ENCODE data around the gene SPRED1.

The SPRED1 gene

DNA sequence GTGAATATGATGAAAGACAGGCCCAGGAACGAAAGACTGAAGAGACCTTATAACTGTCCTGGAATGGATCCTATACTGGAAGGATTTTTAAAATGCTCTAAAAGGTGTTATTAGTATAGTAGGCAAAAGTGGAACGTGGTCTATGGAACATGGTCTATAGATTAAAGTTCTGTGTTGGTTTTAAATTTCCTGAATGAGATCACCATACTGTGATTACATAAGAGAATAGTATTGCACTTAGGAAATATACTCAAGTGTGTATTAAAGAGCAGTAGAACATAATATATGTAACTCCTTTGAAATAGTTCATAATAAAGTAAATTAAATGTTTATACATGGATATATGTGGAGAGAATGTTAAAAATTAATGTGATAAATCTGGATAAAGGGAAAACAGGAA lies 68.2 kb downstream of the SPRED1 start:
- Histone ChIP-seq H3K27me3 (ENCODE audit: control insufficient read depth, insufficient read depth, low read length) (no peaks in the 10 kb centered on the region), H3K9me3 (replicated peaks; ENCODE audit: low read length) (no peaks in the 10 kb centered on the region), H3K9ac (ENCODE audit: low read depth, low read length) (no peak overlapping the region), H3K4me1 (ENCODE audit: control insufficient read depth, insufficient read depth, low read length) (peaks cover 7% of the 10 kb centered on the region), H3K36me3 (ENCODE audit: insufficient read depth, low read length) (peaks cover 35% of the 10 kb centered on the region), H3K4me3 (ENCODE audit: low read length) (no peak overlapping the region), H3K4me2 (ENCODE audit: low read length) (no peak overlapping the region)

DNA sequence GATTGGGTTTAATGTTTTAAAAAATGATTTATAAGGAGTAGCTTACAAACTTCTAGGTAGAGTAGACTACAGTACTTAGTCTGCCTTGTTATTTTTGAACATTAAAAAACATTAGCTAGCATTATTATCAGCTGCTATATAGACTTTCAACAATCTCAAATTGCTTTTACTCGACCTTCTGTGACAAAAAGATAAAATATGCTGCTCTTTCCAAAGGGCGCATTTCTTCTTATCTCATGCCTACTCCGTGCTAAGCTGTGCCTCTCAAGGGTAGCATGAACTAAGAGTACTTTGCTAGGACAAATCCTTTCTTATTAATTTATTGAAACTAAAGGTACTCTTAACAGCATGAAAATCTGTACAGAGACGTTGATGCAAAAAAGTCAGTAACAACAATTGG lies 71.3 kb downstream of the SPRED1 start:
- H3K9me3 ChIP-seq (replicated peaks; ENCODE audit: low read length): no peaks in the 10 kb centered on the region
- no peaks in the 10 kb centered on the region for H3K27me3 ChIP-seq (ENCODE audit: control insufficient read depth, insufficient read depth, low read length)
- no peak overlapping the region for H3K4me2 ChIP-seq (ENCODE audit: low read length)
- no peak overlapping the region for H3K9ac ChIP-seq (ENCODE audit: low read depth, low read length)
- H3K4me3 ChIP-seq (ENCODE audit: low read length): no peak overlapping the region
- peaks cover 62% of the 10 kb centered on the region for H3K36me3 ChIP-seq (ENCODE audit: insufficient read depth, low read length)
- H3K4me1 ChIP-seq (ENCODE audit: control insufficient read depth, insufficient read depth, low read length): peaks cover 4% of the 10 kb centered on the region

DNA sequence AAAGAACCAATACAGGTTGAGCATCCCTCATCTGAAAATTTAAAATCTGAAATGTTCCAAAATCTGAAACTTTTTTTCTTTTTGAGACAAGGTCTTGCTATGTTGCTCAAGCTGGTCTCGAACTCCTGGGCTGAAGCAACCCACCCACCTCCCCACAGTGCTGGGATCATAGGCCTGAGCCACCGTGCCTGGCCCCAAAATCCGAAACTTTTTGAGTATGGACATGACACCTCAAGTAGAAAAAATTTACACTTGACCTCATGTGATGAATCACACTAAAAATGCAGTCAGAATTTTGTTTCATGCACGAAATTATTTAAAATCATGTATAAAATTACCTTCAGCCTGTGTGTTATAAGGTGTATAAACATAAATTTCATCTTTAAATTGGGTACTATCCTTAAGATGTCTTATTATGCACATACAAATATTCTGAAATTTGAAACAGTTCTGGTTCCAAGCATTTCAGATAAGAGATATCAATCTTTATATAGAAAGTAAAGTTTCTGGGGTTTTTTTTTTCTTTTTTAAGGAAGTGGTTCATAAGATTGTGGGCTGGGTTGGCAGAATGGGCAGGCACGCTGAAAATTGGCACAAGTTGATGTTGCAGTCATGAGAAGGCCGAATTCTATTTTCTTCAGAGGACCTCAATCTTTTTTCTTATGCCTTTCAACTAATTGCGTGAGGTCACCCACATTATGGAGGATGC lies 72.5 kb downstream of the SPRED1 start:
- peaks cover 4% of the 10 kb centered on the region for H3K4me1 ChIP-seq (ENCODE audit: control insufficient read depth, insufficient read depth, low read length)
- no peaks in the 10 kb centered on the region for H3K9me3 ChIP-seq (replicated peaks; ENCODE audit: low read length)
- no peaks in the 10 kb centered on the region for H3K27me3 ChIP-seq (ENCODE audit: control insufficient read depth, insufficient read depth, low read length)
- peaks cover 60% of the 10 kb centered on the region for H3K36me3 ChIP-seq (ENCODE audit: insufficient read depth, low read length)
- no peak overlapping the region for H3K4me3 ChIP-seq (ENCODE audit: low read length)
- no peak overlapping the region for H3K4me2 ChIP-seq (ENCODE audit: low read length)
- H3K9ac ChIP-seq (ENCODE audit: low read depth, low read length): no peak overlapping the region

DNA sequence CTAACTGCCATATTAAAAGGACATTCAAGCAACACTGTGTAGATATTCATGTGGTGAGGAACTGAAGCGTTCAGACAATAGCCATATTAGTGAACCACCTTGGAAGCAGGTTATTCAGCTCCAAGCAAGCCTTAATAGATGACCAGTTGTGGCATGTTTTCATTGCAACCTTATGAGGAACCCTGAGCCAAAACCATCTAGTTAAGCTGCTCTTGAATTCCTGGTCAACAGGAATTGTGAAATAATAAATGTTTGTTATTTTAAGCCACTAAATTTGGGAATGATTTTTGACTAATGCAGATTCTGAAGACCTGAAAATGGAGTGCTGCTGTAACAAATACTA lies 73.0 kb downstream of the SPRED1 start:
- H3K9ac ChIP-seq (ENCODE audit: low read depth, low read length): no peak overlapping the region
- H3K27me3 ChIP-seq (ENCODE audit: control insufficient read depth, insufficient read depth, low read length): no peaks in the 10 kb centered on the region
- H3K4me1 ChIP-seq (ENCODE audit: control insufficient read depth, insufficient read depth, low read length): peaks cover 3% of the 10 kb centered on the region
- H3K9me3 ChIP-seq (replicated peaks; ENCODE audit: low read length): no peaks in the 10 kb centered on the region
- no peak overlapping the region for H3K4me2 ChIP-seq (ENCODE audit: low read length)
- H3K4me3 ChIP-seq (ENCODE audit: low read length): no peak overlapping the region
- H3K36me3 ChIP-seq (ENCODE audit: insufficient read depth, low read length): peaks cover 60% of the 10 kb centered on the region

DNA sequence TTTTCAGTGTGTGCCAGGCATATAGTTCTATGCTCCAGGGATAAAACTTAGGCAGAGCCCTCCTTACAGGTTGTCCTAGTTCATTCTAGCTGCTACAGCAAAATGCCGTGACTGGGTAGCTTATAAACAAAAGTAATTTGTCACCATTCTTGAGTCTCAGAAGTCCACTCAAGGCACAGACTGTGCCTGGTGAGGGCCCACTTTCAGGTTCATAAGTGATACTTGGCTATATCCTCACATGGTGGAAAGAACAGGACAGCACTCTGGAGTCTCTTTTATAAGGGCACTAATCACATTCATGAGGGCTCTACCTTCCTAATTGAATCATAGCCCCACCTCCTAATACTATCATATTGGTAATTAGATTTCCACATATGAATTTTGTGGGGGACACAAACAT lies 80.1 kb downstream of the SPRED1 start:
- H3K4me1 ChIP-seq (ENCODE audit: control insufficient read depth, insufficient read depth, low read length): no peaks in the 10 kb centered on the region
- H3K36me3 ChIP-seq (ENCODE audit: insufficient read depth, low read length): peaks cover 32% of the 10 kb centered on the region
- H3K27me3 ChIP-seq (ENCODE audit: control insufficient read depth, insufficient read depth, low read length): no peaks in the 10 kb centered on the region
- H3K9ac ChIP-seq (ENCODE audit: low read depth, low read length): no peak overlapping the region
- H3K9me3 ChIP-seq (replicated peaks; ENCODE audit: low read length): no peaks in the 10 kb centered on the region
- no peak overlapping the region for H3K4me3 ChIP-seq (ENCODE audit: low read length)
- no peak overlapping the region for H3K4me2 ChIP-seq (ENCODE audit: low read length)

DNA sequence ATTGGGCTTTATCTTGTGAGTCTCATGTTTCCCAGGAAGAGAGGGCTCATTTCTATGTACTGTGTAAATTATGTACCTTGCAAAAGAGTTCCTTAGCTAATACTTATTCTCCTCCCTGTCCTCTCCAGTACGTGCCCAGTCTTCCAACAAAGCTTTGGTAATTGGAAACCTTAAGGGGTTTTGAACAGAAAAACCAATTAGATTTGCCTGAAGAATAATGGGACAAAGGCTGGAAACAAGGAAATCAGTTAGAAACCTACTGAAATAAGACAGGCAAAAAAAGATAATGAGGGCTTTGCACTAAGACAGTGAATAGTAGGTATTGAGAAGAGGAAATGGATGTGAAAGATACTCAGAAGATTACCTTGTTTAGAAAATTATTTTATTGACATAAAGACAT lies 82.5 kb downstream of the SPRED1 start:
- H3K4me3 ChIP-seq (ENCODE audit: low read length): no peak overlapping the region
- H3K4me1 ChIP-seq (ENCODE audit: control insufficient read depth, insufficient read depth, low read length): no peaks in the 10 kb centered on the region
- peaks cover 25% of the 10 kb centered on the region for H3K36me3 ChIP-seq (ENCODE audit: insufficient read depth, low read length)
- no peak overlapping the region for H3K9ac ChIP-seq (ENCODE audit: low read depth, low read length)
- H3K27me3 ChIP-seq (ENCODE audit: control insufficient read depth, insufficient read depth, low read length): no peaks in the 10 kb centered on the region
- H3K9me3 ChIP-seq (replicated peaks; ENCODE audit: low read length): no peaks in the 10 kb centered on the region
- H3K4me2 ChIP-seq (ENCODE audit: low read length): no peak overlapping the region

DNA sequence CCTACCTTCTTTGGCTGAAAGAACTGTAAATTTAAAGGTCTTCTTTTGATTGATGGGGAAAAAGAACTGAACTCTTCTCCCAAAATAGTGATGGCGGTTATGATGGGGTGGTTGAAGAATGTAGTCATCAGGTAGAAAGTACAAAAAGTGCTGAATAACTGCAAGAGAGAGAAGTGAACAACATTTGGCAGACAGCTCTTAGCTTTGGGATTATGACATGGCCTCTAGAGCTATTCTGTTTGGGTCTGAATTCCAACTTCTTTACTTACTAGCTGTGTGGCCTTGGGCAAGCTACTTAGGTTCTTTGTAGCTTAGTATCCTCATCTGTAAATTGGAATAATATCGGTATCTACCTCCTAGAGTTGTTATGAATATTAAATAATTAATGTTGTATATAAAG lies 91.7 kb downstream of the SPRED1 start:
- Histone ChIP-seq H3K4me1 (ENCODE audit: control insufficient read depth, insufficient read depth, low read length) (no peaks in the 10 kb centered on the region), H3K9me3 (replicated peaks; ENCODE audit: low read length) (no peaks in the 10 kb centered on the region), H3K4me2 (ENCODE audit: low read length) (no peak overlapping the region), H3K4me3 (ENCODE audit: low read length) (no peak overlapping the region), H3K36me3 (ENCODE audit: insufficient read depth, low read length) (peaks cover 31% of the 10 kb centered on the region), H3K9ac (ENCODE audit: low read depth, low read length) (no peak overlapping the region), H3K27me3 (ENCODE audit: control insufficient read depth, insufficient read depth, low read length) (no peaks in the 10 kb centered on the region)

DNA sequence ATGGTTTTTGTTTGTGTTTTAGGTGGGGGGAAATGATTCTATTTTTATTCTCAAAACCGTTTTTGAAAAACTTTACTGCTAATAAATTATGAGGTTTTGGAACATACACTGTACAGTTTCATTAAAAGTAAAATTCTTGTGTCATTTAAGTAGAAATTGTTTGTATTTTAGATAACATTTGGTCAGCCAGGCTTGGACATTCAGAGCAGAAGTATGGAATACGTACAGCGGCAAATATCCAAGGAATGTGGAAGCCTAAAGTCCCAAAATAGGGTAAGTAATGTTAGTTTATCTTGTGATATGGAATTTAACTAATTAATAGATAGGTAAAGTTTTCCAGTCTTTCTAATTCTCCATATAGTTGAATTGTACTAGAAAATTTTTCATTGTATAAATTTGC lies 96.6 kb downstream of the SPRED1 start:
- Histone ChIP-seq H3K4me2 (ENCODE audit: low read length) (no peak overlapping the region), H3K27me3 (ENCODE audit: control insufficient read depth, insufficient read depth, low read length) (no peaks in the 10 kb centered on the region), H3K4me1 (ENCODE audit: control insufficient read depth, insufficient read depth, low read length) (no peaks in the 10 kb centered on the region), H3K9me3 (replicated peaks; ENCODE audit: low read length) (no peaks in the 10 kb centered on the region), H3K4me3 (ENCODE audit: low read length) (no peak overlapping the region), H3K36me3 (ENCODE audit: insufficient read depth, low read length) (peaks cover 40% of the 10 kb centered on the region), H3K9ac (ENCODE audit: low read depth, low read length) (no peak overlapping the region)

DNA sequence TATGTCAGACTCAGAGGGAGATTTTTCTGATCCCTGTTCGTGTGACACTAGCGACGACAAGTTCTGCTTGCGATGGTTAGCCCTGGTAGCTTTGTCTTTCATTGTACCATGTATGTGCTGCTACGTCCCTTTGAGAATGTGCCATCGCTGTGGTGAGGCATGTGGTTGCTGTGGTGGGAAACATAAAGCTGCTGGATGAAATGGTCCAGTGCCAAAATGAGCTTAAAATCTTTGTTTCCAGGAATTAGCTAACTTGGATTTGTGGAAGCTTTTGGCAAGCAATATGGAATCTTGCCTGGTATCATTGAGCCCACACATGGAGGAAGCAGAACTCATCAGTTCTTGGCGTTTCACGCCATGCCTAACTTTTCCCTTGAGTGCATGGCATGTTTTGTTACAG lies 98.8 kb downstream of the SPRED1 start:
- no peaks in the 10 kb centered on the region for H3K27me3 ChIP-seq (ENCODE audit: control insufficient read depth, insufficient read depth, low read length)
- H3K4me3 ChIP-seq (ENCODE audit: low read length): no peak overlapping the region
- no peak overlapping the region for H3K4me2 ChIP-seq (ENCODE audit: low read length)
- no peak overlapping the region for H3K9ac ChIP-seq (ENCODE audit: low read depth, low read length)
- no peaks in the 10 kb centered on the region for H3K9me3 ChIP-seq (replicated peaks; ENCODE audit: low read length)
- peaks cover 34% of the 10 kb centered on the region for H3K36me3 ChIP-seq (ENCODE audit: insufficient read depth, low read length)
- no peaks in the 10 kb centered on the region for H3K4me1 ChIP-seq (ENCODE audit: control insufficient read depth, insufficient read depth, low read length)

DNA sequence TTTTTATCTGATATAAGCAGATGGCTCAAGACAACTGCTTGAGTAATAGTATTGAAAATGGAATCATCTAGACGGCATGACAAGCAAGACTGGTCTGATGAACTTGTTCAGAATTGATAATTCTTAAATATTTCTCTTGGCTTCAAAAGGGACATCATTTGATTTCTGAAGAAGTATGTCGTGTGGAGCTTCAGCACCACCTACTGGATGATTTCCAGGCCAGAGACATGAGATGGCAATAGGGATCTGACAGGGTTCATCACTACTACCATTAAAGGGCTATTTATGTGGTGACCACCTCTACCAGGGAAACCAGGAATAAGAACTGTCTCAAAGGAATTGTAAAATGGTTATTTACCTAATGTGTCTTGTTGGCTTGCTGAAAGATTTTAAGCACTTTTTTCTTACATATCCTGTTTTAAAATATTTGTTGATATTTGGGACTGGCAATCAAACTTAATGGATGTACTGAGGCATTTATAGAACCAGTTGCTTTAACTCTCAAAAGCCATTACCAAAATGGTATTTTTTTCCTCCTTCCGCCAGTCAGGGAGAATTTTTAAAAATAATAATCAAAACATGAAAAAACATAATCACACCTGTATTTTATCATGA lies 101.8 kb downstream of the SPRED1 start:
- Histone ChIP-seq H3K9ac (ENCODE audit: low read depth, low read length) (no peak overlapping the region), H3K4me3 (ENCODE audit: low read length) (no peak overlapping the region), H3K9me3 (replicated peaks; ENCODE audit: low read length) (no peaks in the 10 kb centered on the region), H3K36me3 (ENCODE audit: insufficient read depth, low read length) (peaks cover 29% of the 10 kb centered on the region), H3K4me1 (ENCODE audit: control insufficient read depth, insufficient read depth, low read length) (no peaks in the 10 kb centered on the region), H3K27me3 (ENCODE audit: control insufficient read depth, insufficient read depth, low read length) (no peaks in the 10 kb centered on the region), H3K4me2 (ENCODE audit: low read length) (no peak overlapping the region)

DNA sequence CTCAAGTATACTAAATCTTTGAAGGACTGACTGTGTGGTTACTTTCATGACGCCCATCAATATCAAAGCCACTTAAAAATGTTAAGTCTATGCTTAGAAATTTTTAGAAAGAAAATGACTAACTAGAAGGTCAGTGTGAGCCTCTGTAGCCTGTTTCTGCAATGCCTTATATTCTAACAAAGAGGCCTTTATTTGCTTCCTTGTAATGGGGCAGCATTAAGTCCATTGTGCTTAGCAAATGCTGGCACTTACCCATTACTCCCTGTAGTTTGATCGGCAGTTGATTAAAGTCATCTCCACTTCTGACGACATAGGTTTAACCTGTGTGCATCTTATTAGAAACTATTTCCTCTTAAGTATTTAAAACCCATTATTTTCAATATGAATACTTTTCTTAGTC lies 109.7 kb downstream of the SPRED1 start:
- H3K4me1 ChIP-seq (ENCODE audit: control insufficient read depth, insufficient read depth, low read length): no peaks in the 10 kb centered on the region
- H3K9me3 ChIP-seq (replicated peaks; ENCODE audit: low read length): no peaks in the 10 kb centered on the region
- H3K4me3 ChIP-seq (ENCODE audit: low read length): no peak overlapping the region
- H3K4me2 ChIP-seq (ENCODE audit: low read length): no peak overlapping the region
- H3K27me3 ChIP-seq (ENCODE audit: control insufficient read depth, insufficient read depth, low read length): no peaks in the 10 kb centered on the region
- H3K36me3 ChIP-seq (ENCODE audit: insufficient read depth, low read length): peaks cover 3% of the 10 kb centered on the region
- H3K9ac ChIP-seq (ENCODE audit: low read depth, low read length): no peak overlapping the region

DNA sequence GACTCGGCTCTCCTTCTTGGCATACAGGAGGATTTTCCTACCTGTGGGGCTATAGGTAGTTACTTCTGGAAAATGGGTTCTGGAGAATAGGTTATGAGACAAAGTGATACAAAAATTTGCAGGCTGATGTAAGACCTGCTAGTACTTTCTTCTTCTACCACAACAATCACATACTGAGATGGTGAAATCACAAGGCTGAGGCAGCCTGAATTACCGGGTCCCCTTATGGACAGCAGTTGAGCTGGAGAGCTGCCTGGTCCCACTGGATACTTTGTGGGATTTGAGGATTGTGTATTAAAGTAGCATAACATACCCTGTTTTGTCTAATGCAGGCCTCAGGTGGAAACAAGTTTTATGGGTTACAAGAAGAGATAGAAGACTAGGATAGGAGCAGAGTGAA lies 114.8 kb downstream of the SPRED1 start:
- no peaks in the 10 kb centered on the region for H3K4me1 ChIP-seq (ENCODE audit: control insufficient read depth, insufficient read depth, low read length)
- H3K9me3 ChIP-seq (replicated peaks; ENCODE audit: low read length): no peaks in the 10 kb centered on the region
- H3K4me2 ChIP-seq (ENCODE audit: low read length): no peak overlapping the region
- H3K27me3 ChIP-seq (ENCODE audit: control insufficient read depth, insufficient read depth, low read length): no peaks in the 10 kb centered on the region
- H3K36me3 ChIP-seq (ENCODE audit: insufficient read depth, low read length): no peaks in the 10 kb centered on the region
- no peak overlapping the region for H3K4me3 ChIP-seq (ENCODE audit: low read length)
- H3K9ac ChIP-seq (ENCODE audit: low read depth, low read length): no peak overlapping the region
